GM19324 (cell line): ENCODE results near the gene CFAP54.
"Not testable (repeated sequence)": the region's sequence is repeated elsewhere in the genome, so short reads cannot be mapped to it uniquely, and the experiment has no call there.

Experiments used
- ATAC-seq: cut with Tn5 transposase; IDR thresholded peaks from one replicate; pipeline ENCODE4 v1.9.1; 2021; ENCODE audit warnings: mild to moderate bottlenecking, moderate library complexity; ENCODE audit not compliant: unreplicated experiment, low FRiP score

Gene CFAP54

GRCh38 chr12:96590970-96591369 lies 101.6 kb downstream of the CFAP54 start:
- ATAC-seq, result no peak

- ATAC-seq, result not testable (repeated sequence)
These were observed 115.0 kb downstream of the CFAP54 start for GRCh38 chr12:96604374-96604773.

GRCh38 chr12:96605684-96606083 lies 116.3 kb downstream of the CFAP54 start:
- ATAC-seq, result no peak

- no peak for ATAC-seq
These were observed 116.8 kb downstream of the CFAP54 start for GRCh38 chr12:96606134-96606533.

- no peak for ATAC-seq
These were observed 117.3 kb downstream of the CFAP54 start for GRCh38 chr12:96606644-96607043.

GRCh38 chr12:96617178-96617577 lies 127.8 kb downstream of the CFAP54 start:
- no peak for ATAC-seq

GRCh38 chr12:96623155-96623554 lies 133.8 kb downstream of the CFAP54 start:
- no peak for ATAC-seq

GRCh38 chr12:96623656-96624217 lies 134.4 kb downstream of the CFAP54 start:
- no peak for ATAC-seq

GRCh38 chr12:96635844-96636243 lies 146.5 kb downstream of the CFAP54 start:
- ATAC-seq, result no peak

- no peak for ATAC-seq
These were observed 147.5 kb downstream of the CFAP54 start for GRCh38 chr12:96636895-96637294.

- no peak for ATAC-seq
These were observed 159.5 kb downstream of the CFAP54 start for GRCh38 chr12:96648923-96649322.

- no peak for ATAC-seq
These were observed 163.5 kb downstream of the CFAP54 start for GRCh38 chr12:96652870-96653269.

- ATAC-seq, result no peak
These were observed 168.7 kb downstream of the CFAP54 start for GRCh38 chr12:96658075-96658474.

GRCh38 chr12:96669786-96670185 lies 180.4 kb downstream of the CFAP54 start:
- no peak for ATAC-seq

GRCh38 chr12:96670334-96670899 lies 181.0 kb downstream of the CFAP54 start:
- ATAC-seq, result no peak

GRCh38 chr12:96675519-96675918 lies 186.1 kb downstream of the CFAP54 start:
- not testable (repeated sequence) for ATAC-seq

- no peak for ATAC-seq
These were observed 188.0 kb downstream of the CFAP54 start for GRCh38 chr12:96677363-96677762.

GRCh38 chr12:96687719-96688118 lies 198.3 kb downstream of the CFAP54 start:
- ATAC-seq, result no peak

GRCh38 chr12:96698521-96698920 lies 209.1 kb downstream of the CFAP54 start:
- no peak for ATAC-seq

- no peak for ATAC-seq
These were observed 209.6 kb downstream of the CFAP54 start for GRCh38 chr12:96698965-96699364.

GRCh38 chr12:96701856-96702255 lies 212.5 kb downstream of the CFAP54 start:
- ATAC-seq, result no peak

- no peak for ATAC-seq
These were observed 220.9 kb downstream of the CFAP54 start for GRCh38 chr12:96710127-96710745.
